NCI-H748 treated with DMSO at 0.1 percent for 48 hours (cell line): ENCODE data around the gene ABCB11.
"Not testable (repeated sequence)": the region's sequence is repeated elsewhere in the genome, so short reads cannot be mapped to it uniquely, and the experiment has no call there.

Experiments used
- DNase-seq: peaks from one replicate; lab custom pipeline; 2025; lab: John Stamatoyannopoulos, UW

Gene ABCB11

DNA sequence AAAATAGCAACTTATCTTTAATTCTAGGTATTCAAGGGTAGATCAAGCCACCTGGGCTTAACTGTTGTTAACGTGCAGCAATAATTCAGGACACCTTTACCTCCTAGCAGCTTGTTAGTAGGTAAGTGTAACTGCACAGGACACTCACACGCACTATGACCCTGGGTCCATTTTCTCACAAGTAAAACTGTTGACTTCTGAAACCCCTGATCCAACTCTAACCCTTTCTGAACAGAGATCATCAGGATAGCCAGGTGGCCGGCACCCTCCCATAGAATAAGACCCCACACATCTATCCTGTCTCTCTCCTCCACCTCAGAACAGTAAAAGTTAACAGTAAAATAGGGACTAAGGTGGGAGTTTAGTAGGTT lies 141.5 kb downstream of the ABCB11 start:
- no peak for DNase-seq

DNA sequence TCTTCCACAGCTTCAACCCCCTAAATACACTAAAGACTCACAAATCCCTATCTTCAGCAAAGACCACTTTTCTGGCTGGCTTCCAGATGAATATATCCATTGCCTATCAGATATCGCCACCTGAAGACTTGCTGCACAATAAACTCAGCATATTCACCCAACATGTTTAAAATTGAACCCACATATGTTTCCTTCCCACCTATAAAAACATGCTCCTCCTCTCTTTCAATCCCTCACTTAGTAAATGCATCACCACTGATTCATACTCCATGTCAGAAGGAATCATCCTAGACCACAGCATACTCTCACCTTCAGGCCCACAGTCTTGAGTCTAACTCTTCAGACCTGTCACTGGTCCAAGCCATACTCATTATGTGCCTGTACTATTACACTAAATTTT lies 146.1 kb downstream of the ABCB11 start:
- DNase-seq = no peak

DNA sequence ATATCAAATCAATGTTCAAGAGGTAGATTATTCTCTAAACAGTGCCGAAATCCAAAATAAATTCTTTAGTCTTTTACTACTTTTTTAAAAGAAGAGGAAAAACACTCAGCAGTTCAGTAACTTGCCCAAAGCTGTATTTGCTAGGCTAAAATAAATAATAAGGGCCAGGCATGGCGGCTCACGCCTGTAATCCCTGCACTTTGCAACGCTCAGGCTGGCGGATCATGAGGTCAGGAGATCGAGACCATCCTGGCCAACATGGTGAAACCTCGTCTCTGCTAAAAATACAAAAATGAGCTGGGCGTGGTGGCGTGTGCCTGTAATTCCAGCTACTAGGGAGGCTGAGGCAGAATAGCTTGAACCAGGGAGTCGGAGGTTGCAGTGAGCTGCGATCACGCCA lies 149.0 kb downstream of the ABCB11 start:
- not testable (repeated sequence) for DNase-seq

DNA sequence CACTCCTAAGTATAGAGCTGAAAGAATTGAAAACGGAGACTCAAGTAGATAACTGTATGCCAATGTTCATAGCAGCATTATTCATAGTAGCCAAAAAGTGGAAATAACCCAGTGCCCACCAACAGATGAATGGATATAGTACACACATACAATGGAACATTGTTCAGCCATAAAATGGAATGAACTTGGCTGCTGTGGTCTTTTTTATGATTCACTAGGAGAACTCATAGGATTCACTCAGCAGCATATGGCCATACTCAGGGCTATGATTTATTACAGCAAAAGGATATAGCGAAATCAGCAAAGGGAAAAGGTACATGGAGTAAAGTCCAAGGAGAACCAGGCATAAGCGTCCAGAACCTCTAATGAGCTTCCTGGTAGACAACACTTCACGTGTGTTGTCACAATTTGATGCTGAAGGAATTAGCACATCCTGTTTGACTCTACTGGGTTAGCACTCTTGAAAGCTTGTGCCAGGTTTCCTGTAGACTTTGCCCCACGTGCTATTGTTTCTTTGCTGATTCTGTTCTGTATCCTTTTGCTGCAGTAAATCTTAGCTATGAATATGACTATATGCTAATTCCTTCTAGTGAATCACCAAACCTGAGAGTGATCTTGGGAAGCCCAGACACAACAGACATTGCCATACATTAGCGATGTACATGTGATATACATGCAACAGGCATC lies 156.6 kb downstream of the ABCB11 start:
- no peak for DNase-seq

DNA sequence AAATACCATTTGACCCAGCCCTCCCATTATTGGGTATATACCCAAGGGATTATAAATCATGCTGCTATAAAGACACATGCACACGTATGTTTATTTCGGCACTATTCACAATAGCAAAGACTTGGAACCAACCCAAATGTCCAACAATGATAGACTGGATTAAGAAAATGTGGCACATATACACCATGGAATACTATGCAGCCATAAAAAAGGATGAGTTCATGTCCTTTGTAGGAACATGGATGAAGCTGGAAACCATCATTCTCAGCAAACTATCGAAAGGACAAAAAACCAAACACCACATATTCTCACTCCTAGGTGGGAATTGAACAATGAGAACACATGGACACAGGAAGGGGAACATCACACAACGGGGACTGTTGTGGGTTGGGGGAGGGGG lies 160.3 kb downstream of the ABCB11 start:
- not testable (repeated sequence) for DNase-seq
